GM19455 (cell line): ENCODE results near the gene PLD1.

Experiments
- ATAC-seq: cut with Tn5 transposase; IDR thresholded peaks from one replicate; pipeline ENCODE4 v1.9.1; 2021; ENCODE audit not compliant: unreplicated experiment

Gene PLD1

DNA sequence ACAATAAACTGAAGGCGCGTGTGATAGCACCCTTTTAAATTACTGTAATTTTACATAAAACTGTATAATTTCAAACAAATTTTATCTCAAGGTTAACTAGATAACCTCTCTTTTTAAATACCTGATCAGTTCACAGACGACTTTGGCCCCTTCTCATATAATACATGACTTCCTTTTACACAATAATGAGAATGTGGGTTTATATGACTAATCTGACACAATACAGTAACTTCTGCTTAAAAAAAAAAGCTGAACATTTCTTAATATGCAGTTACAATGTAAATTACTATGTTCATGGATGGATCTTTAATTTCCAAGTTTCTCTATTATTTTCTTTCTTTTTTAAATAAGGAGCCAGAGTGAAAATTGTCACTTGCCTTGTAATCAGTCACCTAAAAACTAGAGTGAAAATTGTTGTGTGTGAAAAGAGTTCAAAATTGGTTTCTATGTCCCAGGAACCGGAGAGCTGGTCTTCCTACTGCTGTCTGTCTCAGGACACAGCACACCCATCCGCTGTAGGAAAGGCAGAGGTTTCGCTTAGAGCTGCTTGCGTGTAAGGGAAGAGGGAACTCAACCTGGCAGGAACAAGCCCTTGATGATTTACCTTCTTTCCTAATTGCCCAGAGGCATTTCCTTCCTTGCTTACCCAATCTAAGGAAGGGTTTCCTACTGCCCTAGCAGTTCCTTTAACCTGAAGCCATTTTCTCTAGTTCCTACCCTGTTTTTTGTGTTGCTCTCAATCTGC, 33.3 kb downstream of the PLD1 start:
- no peak for ATAC-seq

DNA sequence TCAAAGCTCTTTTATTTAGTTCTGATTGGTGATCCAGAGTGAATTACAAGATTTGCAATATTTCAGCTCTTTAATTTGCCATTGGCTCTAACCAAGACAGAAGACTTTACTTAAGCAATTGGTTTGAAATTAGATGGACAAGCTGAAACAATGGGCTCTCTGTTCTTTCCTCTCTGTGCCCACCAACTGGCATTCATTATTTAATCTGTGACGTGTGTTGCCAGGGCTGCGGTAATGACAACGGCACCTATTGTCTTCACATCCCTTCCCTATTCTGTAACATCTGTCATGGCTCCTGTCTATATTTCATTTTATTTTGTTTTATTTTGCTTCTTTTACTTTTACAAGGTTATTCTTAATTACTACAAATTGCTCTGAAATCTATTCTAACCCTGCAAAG, 33.9 kb downstream of the PLD1 start:
- no peak for ATAC-seq

DNA sequence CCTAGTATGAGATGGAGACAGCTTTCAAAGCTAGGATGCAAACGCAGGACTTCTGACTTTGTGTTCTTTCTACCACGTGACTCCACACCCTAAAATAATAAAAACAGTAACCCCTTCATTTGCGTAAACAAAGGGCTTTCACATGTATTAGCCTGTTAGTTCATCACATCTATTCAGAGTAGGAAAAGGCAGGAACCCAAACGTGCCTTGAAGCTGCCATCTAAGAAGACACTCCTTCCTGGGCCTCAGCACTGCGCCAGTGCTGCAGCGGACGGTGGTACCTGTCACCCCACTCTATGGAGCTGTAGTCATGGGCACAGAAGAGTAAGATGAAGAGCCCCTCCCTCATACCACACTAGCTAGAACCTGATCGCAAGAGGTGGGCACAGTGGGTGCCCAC, 34.3 kb downstream of the PLD1 start:
- ATAC-seq: no peak

DNA sequence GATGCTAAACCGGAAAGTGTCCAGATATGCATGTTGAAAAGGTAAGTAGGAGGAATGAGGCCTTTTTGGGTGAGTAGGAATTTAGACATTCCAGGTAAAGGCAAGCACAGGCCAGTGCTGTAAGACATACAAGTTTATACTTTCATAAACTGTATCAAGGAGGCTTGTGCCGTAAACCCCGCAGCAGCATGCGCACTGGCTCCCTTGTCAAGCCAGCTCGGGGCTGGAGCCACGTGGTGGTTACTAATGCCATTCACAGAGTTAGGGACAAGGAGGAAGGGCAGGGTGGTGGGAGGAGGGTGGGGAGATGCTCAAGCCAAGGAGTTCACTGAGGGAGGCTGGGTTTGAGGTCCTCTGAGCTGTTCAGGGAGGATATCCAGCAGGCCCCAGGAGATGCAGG, 35.8 kb downstream of the PLD1 start:
- no peak for ATAC-seq

DNA sequence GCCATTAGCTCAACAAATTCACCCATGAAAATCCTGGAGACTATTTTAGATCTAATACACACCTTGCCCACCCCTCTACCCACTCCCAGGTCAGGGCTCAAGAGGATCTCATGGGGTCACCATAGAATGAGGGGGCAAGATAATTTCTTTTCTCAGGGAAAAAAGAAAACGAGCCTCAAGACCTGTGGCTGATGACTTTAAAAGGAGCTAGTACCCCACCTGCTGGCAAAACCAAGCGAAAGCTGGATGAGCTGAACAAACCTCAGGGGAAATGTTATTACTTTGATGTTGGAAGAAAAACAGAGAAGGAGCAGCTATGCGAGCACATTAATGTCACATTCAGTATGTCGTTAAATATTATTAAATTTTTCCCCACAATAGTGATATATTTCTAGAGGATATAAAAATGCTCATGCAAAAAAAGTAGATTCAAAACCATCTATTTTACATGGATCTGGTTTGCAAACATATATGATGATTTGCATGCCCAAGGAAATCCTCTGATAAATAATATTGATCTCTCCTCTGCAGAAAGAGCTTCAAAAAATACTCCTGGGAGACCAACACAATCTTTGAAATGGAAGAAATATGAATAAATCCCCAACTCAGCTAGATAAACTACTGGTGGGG, 37.7 kb downstream of the PLD1 start:
- no peak for ATAC-seq

DNA sequence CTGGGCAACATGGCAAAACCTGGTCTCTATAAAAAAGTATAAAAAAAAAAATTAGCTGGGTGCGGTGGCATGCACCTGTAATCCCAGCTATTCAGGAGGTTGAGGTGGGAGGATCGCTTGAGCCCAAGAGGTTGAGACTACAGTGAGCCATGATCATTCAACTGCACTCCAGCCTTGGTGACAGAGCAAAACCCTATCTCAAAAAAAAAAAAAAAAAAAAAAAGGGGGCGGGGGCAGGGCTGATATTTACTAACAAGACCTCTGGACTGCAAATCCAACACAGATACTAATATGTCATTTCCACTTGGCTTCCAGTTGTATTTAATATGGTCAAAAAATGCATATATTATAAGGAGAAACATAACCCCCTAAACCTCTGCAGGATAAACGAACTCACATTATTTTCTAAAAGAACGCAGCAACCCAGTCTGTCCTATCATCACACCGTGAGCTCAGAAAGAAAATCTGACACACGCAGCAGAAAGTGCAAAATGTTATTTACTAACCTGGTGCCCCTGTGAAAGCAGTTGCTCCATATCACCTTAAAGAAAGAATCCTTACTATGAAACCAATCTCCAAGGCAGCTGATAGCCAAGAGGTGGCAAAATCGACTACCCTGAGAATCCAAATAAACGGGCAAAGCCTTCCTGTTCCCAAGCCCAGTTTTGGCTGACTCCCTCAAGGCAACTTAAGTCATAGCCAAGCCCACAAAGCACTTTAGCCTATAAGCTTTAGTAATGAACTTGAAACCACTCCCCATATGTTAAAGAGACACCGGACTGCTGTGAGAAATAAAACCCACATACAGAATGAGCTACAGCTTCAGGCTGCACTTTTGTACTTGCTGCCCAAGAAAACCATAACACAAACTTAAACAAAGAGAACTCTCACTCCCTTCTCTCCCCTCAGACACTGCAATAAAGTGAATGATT, 39.3 kb downstream of the PLD1 start:
- no peak for ATAC-seq

DNA sequence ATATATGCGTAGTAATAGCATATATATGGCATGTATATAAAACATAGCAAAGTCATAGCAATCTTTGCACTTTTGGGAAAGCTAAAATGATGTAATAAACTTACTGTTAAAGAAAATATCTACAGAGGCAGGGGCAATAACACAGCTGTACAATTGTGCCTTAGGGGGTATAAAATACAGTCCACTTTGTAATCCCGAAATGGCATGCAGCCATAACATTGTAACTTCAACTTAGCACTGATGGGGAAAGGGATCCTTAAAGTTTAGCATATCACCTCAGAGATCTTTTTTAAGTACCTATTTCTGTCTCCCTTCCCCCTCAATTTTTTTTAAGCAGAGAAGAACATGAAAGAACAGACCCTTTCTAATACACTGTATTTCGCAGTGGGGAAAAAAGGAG, 40.8 kb downstream of the PLD1 start:
- ATAC-seq: no peak

DNA sequence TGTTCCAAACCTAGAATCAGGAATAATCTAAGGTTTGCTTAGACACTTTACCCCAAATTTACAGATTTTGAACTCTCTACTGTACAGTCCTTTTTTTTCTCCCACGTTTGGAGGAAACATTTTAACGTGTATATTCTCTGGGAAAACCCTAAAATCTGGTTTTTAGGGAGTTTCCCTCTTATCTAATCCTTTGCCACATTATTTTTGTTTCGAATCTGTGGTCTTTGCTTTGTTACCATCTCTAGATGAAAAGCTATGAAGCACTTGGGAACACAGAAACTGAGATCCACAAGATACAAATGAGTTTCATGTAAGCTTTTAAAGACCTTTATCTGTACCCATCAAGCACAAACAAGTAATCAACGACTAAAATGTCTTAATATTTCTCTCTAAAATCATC, 41.3 kb downstream of the PLD1 start:
- ATAC-seq: no peak

DNA sequence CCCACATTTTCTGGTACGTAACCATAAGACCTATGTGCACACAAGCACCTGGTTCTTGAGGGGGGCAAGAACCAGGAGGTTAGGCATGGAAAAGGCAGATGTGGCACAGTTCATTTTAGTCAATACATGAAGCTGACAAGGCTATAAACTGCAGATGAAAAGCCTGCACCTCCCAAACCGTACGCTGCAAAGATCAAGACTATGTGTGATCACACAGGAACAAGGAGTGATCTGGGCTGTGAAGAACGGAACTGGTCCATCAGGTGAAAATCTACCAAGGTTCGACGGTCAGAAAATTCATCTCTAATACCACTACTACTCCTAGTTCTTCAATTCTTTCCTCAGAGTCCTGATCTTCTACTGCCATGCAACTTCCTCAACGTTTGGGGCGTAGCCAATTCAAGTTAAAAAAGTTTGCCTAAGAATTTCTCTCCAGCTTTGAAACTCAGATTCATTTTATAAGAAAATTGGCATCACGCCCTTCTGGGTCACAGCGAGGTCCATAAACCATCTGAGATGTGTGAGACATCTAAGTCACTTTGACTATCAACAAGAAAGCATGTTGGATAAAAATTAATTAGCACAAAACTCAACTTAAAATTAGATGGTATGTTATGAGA, 41.9 kb downstream of the PLD1 start:
- no peak for ATAC-seq

DNA sequence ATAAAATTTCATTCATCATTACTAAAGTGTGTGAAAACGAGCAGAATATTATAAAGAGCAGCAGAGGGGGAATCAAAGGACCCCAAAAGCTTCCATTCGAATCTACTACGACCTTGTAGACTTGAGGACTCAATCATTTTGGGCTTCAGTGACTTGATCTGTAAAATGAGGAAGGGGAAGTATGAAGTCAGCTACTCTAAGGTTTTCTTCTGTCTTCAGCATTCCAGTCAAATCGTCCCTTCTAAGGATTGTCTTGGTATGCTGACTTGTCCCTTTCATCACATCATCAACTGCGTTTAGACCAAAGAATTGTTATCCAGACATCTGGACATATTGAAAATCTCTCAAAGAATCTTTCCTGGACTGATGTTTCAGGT, 44.8 kb downstream of the PLD1 start:
- ATAC-seq: no peak

DNA sequence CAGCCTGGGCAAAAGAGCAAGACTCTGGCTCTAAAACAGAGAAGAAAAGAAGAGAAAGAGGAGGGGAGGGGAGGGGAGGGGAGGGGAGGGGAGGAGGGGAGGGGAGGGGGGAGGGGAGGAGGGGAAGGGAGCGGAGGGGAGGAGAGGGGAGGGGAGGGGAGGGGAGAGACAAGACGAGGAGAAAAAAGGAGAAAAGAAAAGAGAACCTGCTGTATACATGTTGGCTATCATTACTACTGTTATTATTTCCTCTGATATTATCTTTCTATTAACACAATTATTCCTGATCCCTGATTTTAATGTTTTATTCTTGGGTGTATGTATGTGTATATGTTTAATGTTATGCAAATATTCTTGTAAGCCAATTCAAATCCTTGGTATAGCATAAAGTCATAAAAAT, 46.9 kb downstream of the PLD1 start:
- ATAC-seq: no peak

DNA sequence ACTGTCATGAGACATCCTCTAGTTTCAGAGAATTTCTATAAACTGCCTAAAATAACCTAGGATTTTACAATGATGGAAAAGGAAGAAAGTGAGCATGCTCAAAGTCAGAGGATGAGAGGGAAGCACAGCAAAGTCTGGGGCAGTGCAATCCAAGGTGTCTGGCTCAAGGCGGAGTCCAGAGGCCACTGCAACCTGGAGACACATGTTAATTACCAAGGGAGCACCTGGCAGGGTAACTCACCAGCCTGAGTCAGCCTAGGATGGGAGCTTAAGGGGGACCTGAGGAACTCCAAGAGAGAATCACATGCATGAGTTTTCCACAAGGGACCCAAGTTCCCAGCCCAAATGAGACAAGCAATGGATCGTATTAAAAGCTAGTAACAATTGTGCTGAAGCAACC, 49.8 kb downstream of the PLD1 start:
- ATAC-seq: no peak

DNA sequence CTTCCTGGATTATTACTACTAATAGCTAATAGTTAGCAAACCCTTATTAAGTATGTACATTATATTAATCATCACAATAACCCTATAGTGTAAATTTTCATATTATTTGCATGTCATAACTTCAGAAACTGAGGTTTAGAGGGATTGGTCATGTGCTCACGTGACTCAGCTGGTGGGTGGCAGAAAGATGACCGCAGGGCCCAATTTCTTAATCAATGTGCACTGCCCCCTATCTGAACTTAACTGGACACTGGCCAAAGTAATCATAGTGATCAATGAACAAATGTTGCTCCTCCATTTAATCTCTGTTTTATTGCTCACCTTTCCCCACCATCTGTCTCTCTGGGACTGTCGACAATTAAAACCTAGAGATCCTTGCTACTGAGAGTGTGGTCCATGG, 52.2 kb downstream of the PLD1 start:
- no peak for ATAC-seq

DNA sequence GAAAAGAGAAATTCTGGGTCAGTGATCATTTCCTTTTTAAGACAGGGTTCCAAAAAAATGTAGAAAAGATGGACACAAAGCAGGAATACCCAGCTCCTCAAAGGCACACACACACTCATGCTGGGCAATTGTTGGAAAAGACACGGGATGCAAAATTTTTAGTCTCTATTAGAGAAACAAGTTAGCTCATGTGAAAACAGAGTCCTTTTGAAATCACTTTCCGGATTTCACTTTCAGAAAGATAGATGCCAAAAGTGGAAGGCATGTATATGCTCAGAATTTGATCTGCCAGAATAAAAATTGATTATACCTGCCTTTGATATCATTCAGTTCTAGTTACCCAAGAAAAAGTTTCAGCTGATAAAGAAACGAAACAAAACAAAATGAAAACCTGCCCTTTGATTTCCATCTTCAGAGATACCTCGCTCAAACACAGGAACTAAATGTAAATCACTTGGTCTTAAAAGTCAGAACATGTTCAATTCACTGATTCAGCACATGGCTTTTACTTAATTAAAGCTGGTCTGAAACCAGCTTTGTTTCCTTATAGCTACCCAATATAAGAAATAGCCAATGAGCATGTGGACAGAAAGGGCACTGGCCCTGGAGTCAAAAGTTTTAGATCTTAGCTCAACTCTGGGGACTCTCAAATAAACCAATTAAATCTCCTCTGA, 52.8 kb downstream of the PLD1 start:
- ATAC-seq: no peak

DNA sequence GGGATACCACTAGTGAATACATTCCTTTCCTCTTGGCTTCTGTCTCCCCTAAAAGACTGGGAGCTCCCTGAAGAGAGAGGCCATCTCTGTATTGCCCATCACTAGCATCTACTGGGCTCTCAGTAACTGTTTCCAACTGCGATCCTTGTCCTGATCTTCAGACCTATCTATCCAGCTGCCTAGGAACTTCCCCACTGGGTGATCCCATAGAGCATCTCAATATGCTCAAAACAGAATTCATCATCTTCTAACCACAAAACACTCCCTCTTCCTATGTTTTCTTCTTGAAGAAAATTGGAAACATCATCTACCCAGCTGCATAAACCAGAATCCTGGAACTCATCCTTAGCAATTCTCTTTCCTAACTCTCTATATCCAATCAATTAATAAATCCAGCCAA, 54.6 kb downstream of the PLD1 start:
- ATAC-seq: no peak

DNA sequence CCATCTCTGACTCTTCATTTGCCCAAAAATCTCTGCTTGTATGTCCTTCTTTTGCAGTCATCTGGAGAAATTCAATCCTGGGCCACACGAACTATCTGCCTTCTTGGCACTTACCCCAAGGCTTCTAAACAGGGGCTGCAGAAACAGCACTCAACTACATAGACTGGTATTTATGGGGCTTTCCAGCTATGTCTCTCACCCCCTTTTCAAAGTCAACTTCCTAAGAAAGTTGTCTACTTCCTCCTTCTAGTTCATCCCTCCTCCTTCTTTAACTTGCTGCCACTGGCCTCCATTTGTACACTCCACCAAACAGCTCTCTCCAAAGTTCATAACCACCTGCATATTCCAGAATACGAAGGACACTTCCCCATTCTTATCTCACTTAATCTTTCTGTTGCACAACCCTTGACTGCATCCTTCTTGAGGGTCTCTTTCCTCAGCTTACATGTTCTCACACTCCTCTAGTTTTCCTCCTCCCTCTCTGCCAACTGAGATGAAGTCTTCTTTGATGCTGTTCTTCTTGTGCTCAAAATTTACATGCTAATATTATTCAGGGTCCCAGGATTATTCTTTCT, 55.2 kb downstream of the PLD1 start:
- ATAC-seq: no peak

DNA sequence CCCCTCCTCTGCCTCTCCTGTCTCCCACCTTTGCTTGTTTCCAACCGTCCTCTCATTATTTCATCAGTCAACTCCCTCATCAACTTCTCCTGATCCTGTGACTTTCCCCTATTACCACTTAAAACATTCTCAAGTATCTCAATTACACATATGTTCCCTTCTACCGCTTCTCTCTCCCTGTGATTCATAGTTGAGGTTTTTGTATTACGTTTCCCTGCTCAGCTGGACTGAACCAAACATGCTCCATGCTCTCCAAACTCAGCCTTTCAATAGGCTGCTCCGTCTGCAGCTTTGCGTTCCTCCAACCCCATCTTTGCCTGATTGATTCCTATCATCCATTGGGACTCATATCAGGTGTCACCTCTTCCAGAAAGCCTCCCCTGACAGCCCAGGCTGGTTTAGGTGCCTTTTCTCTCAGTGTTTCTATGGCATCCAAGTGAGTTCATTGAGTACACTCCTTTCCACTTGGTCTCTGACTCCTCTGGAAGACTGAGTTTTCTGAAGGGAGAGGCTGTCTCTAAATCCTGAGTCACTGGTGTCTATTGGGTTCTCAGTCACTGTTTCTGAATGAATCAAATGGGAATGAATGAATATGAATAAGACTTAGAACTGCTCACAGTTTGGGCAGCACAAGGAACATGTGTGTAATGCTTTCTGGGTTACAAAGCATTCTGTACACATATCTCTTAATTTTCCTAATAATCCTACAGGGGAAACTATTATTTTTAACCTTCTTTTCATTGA, 56.4 kb downstream of the PLD1 start:
- ATAC-seq: no peak

DNA sequence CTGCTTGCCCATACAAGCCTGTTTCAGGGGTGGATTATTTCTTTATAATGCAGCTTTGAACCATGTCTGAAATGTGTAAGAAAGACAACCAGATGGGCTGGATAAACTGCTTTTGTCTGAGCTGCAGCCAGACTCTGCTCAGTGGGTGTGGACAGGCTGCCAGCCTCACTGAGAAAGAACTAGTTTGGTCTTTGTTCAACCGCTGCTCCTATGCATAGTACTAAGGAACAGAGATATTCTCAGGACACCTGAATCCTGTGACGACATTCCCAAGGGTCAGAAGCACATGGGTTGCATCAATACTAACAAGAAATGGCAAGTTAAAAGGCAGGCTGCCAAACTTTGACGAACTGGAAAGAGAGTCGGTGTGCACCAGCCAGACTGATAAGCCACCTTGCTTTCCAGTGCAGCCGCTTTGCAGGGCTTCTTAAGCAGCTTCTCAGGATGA, 57.2 kb downstream of the PLD1 start:
- ATAC-seq: no peak

DNA sequence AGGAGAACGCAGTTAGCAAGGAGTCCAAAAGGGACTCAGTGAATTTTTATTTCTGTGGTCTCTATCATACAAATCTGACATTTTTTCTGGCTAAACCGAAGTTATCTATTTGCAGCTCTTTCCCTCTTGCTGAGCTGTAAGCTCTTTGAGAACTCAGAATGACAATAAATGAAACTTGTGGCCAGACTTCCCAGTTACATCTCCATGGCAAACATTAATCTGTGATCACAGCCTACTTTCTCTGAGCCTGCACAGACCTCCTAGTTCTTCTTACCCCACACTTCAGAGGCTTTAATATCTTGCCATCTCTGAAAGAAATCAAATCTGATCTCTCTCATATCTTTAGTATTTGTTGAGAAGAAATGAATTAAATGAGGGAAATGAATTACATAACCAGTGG, 58.0 kb downstream of the PLD1 start:
- no peak for ATAC-seq

DNA sequence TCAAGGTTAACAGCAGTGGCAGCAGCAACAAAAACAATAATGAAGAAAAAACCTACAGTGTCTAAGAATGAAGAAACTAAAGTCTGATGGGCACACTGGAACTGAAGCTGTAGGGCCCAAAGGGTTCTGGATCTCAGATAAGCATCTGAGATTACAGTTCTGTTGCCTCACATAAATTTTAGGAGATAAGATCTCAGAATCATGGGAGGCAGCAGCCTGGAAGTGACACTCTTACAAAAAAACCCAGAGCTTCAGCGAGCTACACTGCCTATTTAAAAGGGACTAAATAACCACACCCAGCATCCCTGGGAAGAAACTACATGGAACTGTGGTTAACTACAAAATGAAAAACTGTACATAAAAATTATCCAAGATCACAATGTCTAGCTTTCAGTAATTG, 61.2 kb downstream of the PLD1 start:
- no peak for ATAC-seq
